ENCODE measurements around the gene LAMTOR4.

Gene LAMTOR4

GRCh38 chr7:100148559-100149328, at the start of gene LAMTOR4:
Gene LAMTOR4, plus strand, starts transcription at chr7:100148918. Its CDS starts 55 bp downstream, at chr7:100148973.
- DNase-seq: peak; percentile 100

- DNase-seq: no peak
Measured at GRCh38 chr7:100099452-100099851, 49.3 kb upstream of the LAMTOR4 start.

GRCh38 chr7:100100420-100101015, 48.2 kb upstream of the LAMTOR4 start:
- DNase-seq: peak; percentile 96

- DNase-seq: peak; percentile 100
Measured at GRCh38 chr7:100101016-100101862, 47.5 kb upstream of the LAMTOR4 start, which contains the start of the genes AP4M1 and MCM7. Gene AP4M1, plus strand, starts transcription at chr7:100101643. Its CDS starts 72 bp downstream, at chr7:100101715. Gene MCM7, minus strand, starts transcription at chr7:100101397. Its CDS starts 103 bp downstream, at chr7:100101294.

GRCh38 chr7:100102950-100103840, 45.5 kb upstream of the LAMTOR4 start:
- DNase-seq: no peak

GRCh38 chr7:100105534-100105933, 43.2 kb upstream of the LAMTOR4 start:
- DNase-seq: no peak

GRCh38 chr7:100106633-100107032, 42.1 kb upstream of the LAMTOR4 start:
- no peak for DNase-seq

GRCh38 chr7:100107125-100107737, 41.5 kb upstream of the LAMTOR4 start:
- no peak for DNase-seq

- DNase-seq: no peak
Measured at GRCh38 chr7:100107890-100108289, 40.8 kb upstream of the LAMTOR4 start.

- DNase-seq: no peak
Measured at GRCh38 chr7:100109521-100110163, 39.1 kb upstream of the LAMTOR4 start.

- DNase-seq: no peak
Measured at GRCh38 chr7:100111156-100111555, 37.6 kb upstream of the LAMTOR4 start.

- no peak for DNase-seq
Measured at GRCh38 chr7:100111914-100112313, 36.8 kb upstream of the LAMTOR4 start.

GRCh38 chr7:100115026-100115425, 33.7 kb upstream of the LAMTOR4 start:
- DNase-seq: no peak

- DNase-seq: peak; percentile 70
Measured at GRCh38 chr7:100118388-100119071, 30.2 kb upstream of the LAMTOR4 start.

- DNase-seq: peak; percentile 98
Measured at GRCh38 chr7:100119072-100119969, 29.4 kb upstream of the LAMTOR4 start, which contains the start of the genes CNPY4 and TAF6. Gene CNPY4, plus strand, starts transcription at chr7:100119634. Its CDS starts 111 bp downstream, at chr7:100119745. Gene TAF6, minus strand, starts transcription at chr7:100119358. Its CDS starts 5,149 bp downstream, at chr7:100114209.

- DNase-seq: peak; percentile 78
Measured at GRCh38 chr7:100119970-100120732, 28.6 kb upstream of the LAMTOR4 start.

- no peak for DNase-seq
Measured at GRCh38 chr7:100120733-100121036, 28.0 kb upstream of the LAMTOR4 start.

- no peak for DNase-seq
Measured at GRCh38 chr7:100122067-100122466, 26.7 kb upstream of the LAMTOR4 start.

- peak; percentile 90 for DNase-seq
Measured at GRCh38 chr7:100122568-100122967, 26.1 kb upstream of the LAMTOR4 start.
